HTR-8/SVneo (cell line): ENCODE data around the gene GIMAP5.

Experiments used
- DNase-seq: peaks from one replicate; pipeline ENCODE4 v3.0.0; 2011; ENCODE audit warnings: low spot score, mixed read lengths; ENCODE audit not compliant: insufficient read length
- FAIRE-seq: peaks from 2 replicates; lab custom pipeline; 2011; peaks lifted over from hg19 to GRCh38; lab: Jason Lieb, UNC

The GIMAP5 gene

DNA sequence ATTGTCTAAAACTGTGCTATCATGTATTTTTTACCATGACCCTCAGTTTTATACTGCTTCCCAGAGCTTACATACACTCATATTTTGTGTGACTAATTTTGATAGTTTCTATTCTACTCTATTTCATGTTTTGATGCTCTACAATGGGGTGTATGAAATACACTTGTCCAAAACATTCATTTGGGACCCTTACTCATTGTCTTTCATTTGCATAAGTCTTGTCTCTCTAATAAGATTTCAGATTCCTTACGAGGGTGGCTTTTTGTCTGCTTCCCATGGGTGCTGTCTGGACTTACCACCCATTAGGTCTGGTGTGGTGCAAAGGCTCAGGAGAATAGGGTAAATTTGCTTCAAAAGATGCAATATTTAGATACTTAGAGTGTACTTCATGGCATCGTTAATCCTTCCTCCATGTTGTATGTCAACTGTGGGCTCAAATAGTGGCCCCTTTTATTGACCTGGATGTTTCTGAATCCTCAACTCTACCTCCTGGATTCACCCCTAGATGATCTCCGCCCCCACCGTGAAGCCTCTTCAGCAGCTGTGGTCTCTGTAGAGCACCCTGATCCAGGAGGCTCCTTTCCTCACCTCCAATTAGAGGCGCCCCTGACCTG is 3.6 kb upstream of the GIMAP5 start:
- DNase-seq: no peak
- no peak for FAIRE-seq

DNA sequence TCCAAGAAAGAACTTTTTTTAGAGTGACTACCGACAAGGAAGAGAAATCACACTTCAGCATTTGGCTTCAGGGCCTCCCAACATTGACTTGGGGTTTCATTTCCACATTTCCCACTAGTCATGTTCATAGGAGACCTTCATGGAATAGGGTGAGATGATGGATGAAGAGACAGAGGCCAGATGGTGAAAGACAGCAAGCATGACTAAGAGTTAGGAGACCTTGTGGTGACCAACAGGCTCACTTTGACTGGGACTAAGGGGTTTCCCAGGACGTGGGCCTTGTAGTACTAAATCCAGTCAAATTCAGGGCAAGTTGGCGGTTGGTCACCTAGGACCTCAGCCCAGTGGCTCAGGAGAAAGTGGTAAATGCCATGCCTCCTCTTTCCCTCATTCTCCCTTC is 3.0 kb upstream of the GIMAP5 start:
- no peak for FAIRE-seq

DNA sequence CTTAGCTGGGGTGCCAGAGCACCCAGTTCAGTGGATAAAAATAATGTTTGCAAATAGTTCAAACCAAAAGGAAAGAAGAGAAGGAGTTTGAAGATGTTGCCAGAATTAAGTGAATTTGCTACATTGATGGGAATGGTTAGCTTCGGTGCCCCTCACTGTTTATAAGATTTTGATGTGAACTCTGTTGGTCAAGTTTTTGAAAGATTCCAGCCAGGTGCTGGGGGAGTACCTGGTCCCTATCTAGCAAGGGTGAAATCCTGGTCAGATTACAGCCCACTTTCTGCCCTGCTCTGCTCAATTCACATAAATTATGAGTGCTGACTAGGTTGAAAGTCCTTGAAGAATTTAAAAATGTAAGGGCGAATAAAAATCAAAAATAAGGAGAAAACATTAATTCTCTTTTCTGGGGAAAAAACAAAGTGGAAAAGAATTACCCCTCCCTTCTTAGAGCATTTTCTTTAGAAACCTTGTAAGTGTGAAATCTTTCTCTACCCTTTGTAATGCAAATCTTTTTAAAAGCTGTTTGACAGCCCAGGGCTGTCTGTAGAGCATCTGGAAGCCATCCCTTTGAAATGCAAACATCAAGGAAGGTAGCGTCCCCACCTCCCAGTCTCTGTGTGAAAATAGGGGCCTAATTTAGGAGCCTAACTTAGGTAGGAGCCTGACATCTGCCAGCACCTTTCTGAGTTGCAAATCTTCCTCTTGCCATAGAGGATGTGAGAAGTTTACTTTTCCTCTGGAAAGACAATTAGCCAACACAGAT is 1.4 kb upstream of the GIMAP5 start:
- no peak for FAIRE-seq
- DNase-seq: no peak

More for the DNA sequence above, 3.0 kb upstream of the GIMAP5 start:
- DNase-seq: no peak

DNA sequence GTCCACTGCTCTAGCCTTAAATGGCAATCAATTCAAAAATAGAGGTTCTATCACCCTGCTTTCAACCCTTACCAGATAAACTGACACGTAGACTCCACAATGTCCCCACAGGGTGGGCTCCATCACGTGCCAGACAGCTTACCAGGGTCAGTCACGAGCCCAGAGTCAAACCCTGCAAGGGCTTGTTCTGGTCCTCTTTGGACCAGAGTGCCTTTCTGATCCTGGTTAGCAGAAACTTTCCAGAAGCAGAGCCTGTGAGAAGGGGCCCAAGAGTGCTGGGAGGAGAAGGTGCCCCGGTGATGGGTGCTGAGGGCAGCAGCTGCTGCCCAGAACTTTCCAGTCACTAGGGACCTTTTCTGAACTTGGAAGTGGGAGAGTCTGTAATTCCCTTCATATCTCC is 354 bp upstream of the GIMAP5 start:
- DNase-seq (no peak), FAIRE-seq (no peak)

DNA sequence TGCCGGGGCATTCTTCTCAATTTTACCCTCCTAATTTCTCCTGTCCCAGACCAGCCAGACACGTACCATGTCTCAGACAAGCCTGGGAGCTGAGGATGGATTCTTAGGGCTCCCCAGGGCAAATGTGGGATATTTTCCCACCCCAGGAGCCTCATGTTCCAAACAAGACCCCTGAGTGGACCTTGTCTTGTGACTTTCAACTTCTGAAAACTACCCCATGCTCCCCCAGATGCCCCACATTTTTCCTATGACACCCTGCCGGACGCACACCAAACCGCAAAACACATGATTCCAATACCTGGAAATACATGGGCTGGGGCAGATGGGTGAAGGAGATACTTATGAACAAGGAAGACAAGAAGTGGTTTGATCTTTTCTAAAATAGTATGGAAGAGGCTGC is 874 bp downstream of the GIMAP5 start:
- DNase-seq (no peak), FAIRE-seq (no peak)

DNA sequence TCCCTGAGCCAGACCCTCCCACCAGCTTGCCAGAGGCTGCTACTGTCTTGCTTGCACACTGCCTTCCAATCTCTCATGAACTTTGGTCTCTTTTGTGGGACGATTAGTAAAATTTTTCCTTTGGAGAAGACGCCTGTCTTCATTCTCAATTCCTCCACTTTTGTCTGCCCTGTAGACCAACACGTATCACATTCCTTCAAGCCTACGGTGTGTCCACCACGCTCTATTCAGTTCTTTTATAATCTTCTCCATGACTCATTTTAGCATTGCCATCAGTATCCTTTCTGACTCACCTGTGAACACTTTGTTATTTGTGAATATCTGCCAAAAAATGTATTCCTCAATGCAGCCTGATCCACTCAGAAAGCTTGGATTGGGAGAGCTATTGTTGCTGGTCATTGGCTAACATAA is 1.4 kb downstream of the GIMAP5 start:
- FAIRE-seq (no peak), DNase-seq (no peak)

DNA sequence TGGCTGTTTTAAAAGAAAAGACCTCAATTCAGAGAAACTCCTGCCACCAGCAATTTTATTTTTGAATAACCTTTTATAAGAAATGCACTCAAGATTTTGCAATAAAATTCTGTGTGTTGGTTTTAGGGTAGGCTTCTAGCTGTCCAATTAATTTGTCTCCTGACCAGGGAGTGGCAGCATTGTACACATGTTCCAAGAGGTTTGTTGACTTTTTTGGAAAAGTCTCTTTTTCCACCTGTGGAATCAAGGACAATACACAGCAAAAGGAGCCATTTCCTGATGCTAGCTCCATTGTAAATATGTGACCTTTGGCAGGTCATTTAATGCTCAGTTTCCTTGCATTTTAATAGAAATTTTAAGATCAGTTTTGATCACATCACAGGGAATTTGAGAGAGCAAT is 1.8 kb downstream of the GIMAP5 start:
- DNase-seq (no peak), FAIRE-seq (no peak)

DNA sequence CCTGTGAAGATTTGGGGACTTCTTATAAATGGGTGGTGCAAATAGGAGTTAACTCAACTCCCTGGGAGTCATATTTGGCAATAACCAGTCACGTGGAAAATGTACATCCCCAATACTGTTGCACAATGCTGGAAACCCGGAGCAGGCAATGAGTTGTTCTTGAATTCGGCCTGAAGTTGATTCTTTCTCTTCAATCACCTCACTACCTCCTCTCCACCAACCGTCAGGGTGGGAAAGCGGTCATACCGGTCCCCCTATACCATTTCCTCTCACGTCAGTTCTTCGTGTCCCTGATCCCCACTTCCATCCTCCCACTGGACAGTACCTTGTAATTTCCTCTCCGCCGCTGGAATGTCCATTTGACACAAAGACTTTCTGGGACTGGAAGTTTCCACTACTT is 2.8 kb downstream of the GIMAP5 start:
- FAIRE-seq (no peak), DNase-seq (no peak)

DNA sequence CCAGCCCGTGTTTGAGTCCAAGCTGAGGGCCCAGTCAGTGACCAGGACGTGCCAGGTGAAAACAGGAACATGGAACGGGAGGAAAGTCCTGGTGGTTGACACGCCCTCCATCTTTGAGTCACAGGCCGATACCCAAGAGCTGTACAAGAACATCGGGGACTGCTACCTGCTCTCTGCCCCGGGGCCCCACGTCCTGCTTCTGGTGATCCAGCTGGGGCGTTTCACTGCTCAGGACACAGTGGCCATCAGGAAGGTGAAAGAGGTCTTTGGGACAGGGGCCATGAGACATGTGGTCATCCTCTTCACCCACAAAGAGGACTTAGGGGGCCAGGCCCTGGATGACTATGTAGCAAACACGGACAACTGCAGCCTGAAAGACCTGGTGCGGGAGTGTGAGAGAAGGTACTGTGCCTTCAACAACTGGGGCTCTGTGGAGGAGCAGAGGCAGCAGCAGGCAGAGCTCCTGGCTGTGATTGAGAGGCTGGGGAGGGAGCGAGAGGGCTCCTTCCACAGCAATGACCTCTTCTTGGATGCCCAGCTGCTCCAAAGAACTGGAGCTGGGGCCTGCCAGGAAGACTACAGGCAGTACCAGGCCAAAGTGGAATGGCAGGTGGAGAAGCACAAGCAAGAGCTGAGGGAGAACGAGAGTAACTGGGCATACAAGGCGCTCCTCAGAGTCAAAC is 5.2 kb downstream of the GIMAP5 start:
- no peak for FAIRE-seq

DNA sequence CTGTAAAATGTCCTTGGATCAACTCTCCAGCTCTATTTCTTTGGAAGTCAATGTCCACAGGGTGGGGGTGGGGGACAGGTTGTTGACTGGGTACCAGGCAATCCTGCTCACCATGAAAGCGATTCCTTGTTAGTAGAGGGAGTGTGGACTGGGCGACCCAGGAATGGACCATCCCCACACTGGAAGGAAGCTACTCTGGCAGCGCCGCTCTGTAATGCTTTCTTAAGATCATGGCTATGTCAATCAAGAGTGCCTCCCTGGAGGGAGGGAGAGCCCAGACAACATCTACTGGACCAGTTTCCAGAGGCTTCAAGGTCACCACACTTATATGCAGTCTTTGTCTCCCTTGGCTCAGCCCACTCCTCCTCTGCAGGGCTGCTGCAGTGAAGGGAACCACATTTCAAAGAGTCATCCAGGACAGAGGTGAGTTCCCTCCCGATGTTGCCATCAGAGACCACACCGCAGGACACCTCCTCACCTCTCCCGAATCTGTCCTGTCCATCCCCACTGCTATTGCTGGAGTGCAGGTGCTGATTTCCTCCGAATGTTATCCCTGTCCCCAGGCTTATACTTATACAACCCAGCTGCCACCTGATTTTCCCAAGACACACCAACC is 6.9 kb downstream of the GIMAP5 start:
- FAIRE-seq: no peak
- no peak for DNase-seq

More for the DNA sequence above, 5.2 kb downstream of the GIMAP5 start:
- DNase-seq: no peak

DNA sequence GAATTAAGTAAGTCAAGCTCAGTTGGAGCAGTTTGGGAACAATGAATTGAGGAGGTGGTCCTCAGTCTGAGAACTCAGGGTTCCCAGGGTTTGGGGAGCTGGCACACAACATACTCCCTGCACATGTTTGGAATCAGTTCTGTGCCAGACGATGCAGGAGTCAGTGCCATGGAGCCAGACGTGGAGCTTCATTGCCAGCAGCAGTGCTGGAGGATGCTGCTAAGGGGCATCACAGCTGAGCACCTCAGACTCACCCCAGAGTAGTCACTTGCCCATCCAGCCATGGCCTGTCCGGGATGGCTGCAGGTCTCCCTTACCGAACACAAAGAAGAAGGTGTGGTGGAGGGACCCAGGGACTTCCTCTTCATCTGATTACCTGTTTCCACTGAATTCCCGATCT is 7.9 kb downstream of the GIMAP5 start:
- FAIRE-seq: no peak

DNA sequence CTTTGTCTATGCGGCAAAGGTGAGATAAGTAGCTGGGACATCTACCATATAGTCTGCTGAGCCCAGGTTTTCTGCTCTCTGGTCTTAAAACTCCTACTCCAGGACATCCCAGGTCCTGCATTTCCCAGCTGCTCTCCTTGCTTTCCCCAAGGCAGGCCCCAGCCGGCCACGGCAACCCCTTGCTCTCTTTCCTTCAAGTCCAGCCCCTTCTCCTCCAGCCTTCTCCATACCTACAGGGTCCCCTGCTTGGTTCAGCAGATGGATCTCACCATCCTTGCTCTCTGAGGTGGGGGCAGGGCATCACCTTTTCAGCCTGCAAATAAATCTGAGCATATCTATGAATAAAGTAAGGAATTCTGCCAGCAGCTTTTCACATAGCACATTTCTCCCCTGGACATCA is 8.7 kb downstream of the GIMAP5 start:
- DNase-seq (no peak), FAIRE-seq (no peak)

More for the DNA sequence above, 7.9 kb downstream of the GIMAP5 start:
- no peak for DNase-seq

DNA sequence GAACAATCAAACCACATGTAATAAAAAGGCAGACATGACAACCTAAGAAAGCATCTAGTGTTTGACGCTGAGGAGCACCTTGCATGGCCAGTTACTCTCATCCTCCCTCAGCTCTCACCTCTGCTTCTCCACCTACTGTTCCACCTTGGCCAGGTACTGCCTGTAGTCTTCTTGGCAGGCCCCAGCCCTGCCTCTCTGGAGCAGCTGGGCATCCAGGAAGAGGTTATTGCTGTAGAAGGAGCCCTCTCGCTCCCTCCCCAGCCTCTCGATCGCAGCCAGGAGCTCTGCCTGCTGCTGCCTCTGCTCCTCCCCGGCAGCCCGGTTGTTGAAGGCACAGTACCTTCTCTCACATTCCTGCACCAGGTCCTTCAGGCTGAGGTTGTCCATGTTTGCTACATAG is 9.7 kb downstream of the GIMAP5 start:
- FAIRE-seq (no peak), DNase-seq (no peak)

DNA sequence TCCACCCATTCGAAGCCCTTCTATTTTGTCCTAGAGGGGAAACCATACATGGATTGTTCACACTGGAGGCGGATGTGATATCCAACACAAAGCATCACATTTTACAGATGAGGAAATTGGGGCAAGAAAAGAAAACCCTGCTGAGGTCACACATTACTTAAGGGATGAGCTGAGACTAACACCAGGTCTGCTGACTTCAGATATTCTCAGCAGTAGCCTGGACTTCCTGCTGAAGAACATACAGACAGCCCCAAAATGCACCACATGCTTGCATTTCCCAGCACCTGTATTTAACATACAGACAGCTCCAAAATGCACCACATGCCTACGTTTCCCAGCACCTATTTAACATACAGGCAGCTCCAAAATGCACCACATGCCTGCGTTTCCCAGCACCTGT is 11.2 kb downstream of the GIMAP5 start:
- DNase-seq: no peak
- FAIRE-seq: no peak

DNA sequence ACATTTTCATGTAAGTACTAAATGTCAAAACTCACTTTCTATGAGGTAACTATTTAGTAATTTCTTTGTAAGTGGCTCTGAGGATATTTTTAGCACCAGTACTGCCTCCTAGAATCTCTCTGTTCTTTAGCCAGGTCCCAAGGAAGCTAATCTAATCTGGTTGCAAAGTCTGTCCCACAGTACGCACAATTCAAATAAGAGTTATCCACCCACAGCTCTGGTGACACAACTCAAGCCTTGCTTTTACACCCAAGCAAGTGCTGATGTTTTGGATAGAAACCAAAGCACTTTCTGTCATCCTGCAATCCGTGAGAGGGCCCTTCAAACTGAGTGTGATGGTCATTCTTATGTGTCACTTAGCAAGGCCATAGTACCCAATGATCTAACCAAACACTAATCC is 14.5 kb downstream of the GIMAP5 start:
- no peak for FAIRE-seq
- DNase-seq: no peak

DNA sequence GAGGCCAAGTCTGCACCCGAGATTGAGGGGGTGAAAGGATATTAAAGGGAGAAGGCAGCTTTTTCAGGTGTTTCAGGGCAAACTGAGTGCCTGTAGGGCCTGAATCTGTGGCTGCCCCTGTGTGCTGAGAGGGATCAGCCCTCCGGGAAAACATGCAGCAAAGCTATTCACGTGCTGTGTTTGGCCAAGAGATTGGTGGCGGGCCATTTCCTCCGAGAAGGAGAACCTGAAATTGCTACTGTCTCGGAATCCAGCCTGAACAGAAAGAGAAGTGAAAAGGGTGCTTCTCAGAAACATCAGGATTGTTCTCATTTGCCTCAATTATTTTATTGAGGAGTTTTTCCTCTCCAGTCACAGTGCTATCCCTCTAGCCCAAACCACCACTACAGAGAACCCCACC is 16.0 kb downstream of the GIMAP5 start:
- DNase-seq (no peak), FAIRE-seq (no peak)

DNA sequence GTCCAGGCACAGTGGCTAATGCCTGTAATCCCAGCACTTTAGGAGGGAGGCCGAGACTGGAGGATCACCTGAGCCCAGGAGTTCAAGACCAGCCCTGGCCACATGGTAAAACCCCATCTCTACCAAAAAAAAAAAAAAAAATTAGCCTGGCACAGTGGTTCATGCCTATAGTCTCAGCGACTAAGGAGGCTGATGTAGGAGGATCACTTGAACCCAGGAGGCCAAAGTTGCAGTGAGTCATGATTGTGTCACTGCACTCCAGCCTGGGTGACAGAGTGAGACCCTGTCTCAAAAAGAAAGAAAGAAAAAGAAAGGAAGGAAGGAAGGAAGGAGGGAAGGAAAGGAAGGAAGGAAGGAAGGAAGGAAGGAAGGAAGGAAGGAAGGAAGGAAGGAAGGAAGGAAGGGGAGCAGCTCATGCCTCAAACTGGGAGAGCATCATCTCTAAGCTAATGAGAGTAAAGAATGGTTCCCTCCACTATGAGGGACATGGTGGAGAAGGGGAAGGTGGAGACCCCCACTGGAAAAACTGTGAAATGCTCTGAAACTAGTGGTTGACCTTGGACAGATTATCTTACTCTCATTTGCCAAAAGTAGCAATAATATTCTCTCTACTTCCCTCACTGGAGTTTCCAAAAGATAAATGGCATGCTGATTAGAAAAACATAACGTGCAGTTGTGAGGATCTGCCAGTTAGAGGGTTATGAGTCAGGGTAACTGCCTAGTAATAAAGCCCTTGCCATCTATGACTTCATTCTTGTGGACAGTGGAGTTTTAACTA is 16.8 kb downstream of the GIMAP5 start:
- DNase-seq: no peak
- no peak for FAIRE-seq

DNA sequence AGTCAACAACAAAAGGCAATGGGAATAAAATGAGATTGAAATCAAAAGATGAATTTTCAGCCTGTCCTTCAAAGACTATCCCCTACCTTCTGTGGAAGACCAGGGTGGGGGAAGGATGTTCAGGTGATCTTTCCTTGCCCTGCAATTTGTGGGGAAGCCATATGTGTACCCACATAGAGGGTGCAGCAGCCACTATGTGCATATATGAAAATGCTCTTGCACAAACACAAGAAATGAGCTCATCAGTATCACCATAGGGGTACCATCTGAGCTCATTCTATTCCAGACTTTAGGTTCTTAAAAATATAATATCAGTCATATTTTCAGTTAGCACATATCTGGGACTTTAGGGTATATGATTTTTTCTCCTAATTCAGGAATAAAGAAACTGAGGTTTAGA is 17.7 kb downstream of the GIMAP5 start:
- DNase-seq (no peak), FAIRE-seq (no peak)

DNA sequence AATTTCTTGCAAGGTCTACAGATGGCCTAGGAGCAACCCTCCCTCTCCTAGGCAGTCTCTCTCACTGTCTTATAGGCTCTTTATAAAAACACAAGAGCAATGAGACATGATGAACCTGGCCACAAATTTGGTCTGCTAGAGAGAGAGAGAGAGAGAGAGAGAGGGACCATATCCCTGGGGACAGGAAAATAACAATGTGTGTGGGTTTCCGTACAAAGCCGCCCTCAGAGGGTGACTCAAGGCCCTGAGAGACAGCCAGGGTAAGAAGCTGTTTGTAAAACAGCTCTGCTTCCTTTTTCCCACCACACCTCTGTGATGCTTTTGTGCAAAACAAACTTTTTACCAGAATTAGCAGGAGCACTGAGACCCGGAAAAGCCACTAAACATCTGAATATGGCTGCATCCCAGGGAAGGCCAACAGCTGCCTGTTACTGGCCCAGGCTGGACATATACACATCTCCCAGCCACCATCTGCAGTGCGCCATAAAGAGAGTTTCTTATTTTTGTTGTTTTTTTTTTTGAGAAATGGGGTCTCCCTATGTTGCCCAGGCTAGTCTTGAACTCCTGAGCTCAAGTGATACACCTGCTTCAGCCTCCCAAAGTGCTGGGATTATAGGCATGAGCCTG is 18.4 kb downstream of the GIMAP5 start:
- no peak for DNase-seq
- FAIRE-seq: no peak

DNA sequence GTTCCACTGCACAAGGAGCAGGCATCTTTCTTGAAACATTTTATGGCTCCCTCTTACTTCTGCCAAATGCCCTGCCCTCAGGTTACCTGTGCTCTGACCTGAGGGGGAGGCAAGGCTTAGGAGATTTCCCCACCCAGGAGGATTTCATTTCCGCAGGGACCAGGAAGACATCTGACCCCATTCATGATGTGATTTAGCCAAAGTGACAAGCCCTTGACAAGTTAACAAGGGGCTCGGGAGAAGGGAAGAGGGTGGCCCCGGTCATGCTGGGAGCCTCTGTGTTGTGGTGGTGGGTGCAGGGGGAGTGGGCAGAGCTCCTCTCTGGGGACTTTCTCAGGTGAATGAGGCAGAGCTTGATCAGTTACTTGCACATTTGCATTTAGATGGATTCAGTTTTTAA is 18.9 kb downstream of the GIMAP5 start:
- DNase-seq (no peak), FAIRE-seq (no peak)
